HepG2 (cell line): ENCODE results near the gene B3GALNT1. TPM values are rescaled to one million over a fixed set of nuclear protein-coding genes. Genes with fewer than 3 reads are reported as not detected.

Source experiments
- CC2D1A ChIP-seq: sonication (generic); formaldehyde crosslinking; IDR thresholded peaks from 2 replicates; pipeline ENCODE4 v1.8.1; 2023; ENCODE audit warnings: mild to moderate bottlenecking, missing genetic modification reagents
- HCFC1 ChIP-seq: fragments of 150-350 bp; IDR thresholded peaks from 2 replicates; pipeline ENCODE4 v1.6.1; 2014; ENCODE audit warnings: low read depth, low read length
- LCORL ChIP-seq, 2 experiments: fragments of 450-650 bp in 1 of 2; sonication (generic) in 1 of 2; formaldehyde crosslinking in 1 of 2; IDR thresholded peaks; 2 replicates each; pipeline versions ENCODE4 v1.5.0 to v1.6.1; 2017 to 2020; ENCODE audit warnings: antibody characterized with exemption in 1 of 2, missing genetic modification reagents in 1 of 2
- MIER2 ChIP-seq: IDR thresholded peaks from 2 replicates; pipeline ENCODE4 v1.6.1; 2016; ENCODE audit warnings: missing biosample characterization, missing genetic modification reagents
- NR2C2 ChIP-seq: sonication (generic); formaldehyde crosslinking; IDR thresholded peaks from 2 replicates; pipeline ENCODE4 v1.4.0; 2020; ENCODE audit warnings: missing genetic modification reagents, mild to moderate bottlenecking, moderate library complexity, borderline replicate concordance
- RAD51 ChIP-seq: fragments of 450-650 bp; IDR thresholded peaks from 2 replicates; pipeline ENCODE4 v1.6.1; 2016; ENCODE audit warnings: borderline replicate concordance
- RFX5 ChIP-seq: IDR thresholded peaks from 2 replicates; pipeline ENCODE4 v1.6.1; 2011; ENCODE audit warnings: low read depth, low read length, improper control_type of control experiment
- SP4 ChIP-seq: sonication (generic); formaldehyde crosslinking; IDR thresholded peaks from 2 replicates; pipeline ENCODE4 v1.8.1; 2023; ENCODE audit warnings: mild to moderate bottlenecking, missing genetic modification reagents
- TAF15 ChIP-seq: fragments of 200-400 bp; formaldehyde crosslinking; IDR thresholded peaks from one replicate; pipeline ENCODE4 v1.6.1; 2018; ENCODE audit warnings: mild to moderate bottlenecking, low read depth, low read length; ENCODE audit not compliant: poor library complexity, severe bottlenecking
- TMF1 ChIP-seq: sonication (generic); formaldehyde crosslinking; IDR thresholded peaks from 2 replicates; pipeline ENCODE4 v1.8.1; 2022; ENCODE audit warnings: low read depth, missing genetic modification reagents
- XBP1 ChIP-seq: sonication (generic); formaldehyde crosslinking; IDR thresholded peaks from 2 replicates; pipeline ENCODE4 v1.5.0; 2020; ENCODE audit warnings: missing genetic modification reagents
- ZFP36L2 ChIP-seq: sonication (generic); formaldehyde crosslinking; IDR thresholded peaks from 2 replicates; pipeline ENCODE4 v1.4.0; 2020; ENCODE audit warnings: missing genetic modification reagents
- ZMYM4 ChIP-seq: sonication (generic); formaldehyde crosslinking; IDR thresholded peaks from 2 replicates; pipeline ENCODE4 v1.8.1; 2023; ENCODE audit warnings: mild to moderate bottlenecking, missing genetic modification reagents
- ZNF10 ChIP-seq: sonication (generic); formaldehyde crosslinking; IDR thresholded peaks from 2 replicates; pipeline ENCODE4 v1.4.0; 2020; ENCODE audit warnings: mild to moderate bottlenecking, low read depth, missing genetic modification reagents, borderline replicate concordance
- ZNF496 ChIP-seq: sonication (generic); formaldehyde crosslinking; IDR thresholded peaks from 2 replicates; pipeline ENCODE4 v1.8.1; 2023; ENCODE audit warnings: mild to moderate bottlenecking, moderate library complexity, missing genetic modification reagents; ENCODE audit not compliant: insufficient replicate concordance
- ZNF569 ChIP-seq: sonication (generic); formaldehyde crosslinking; IDR thresholded peaks from 2 replicates; pipeline ENCODE4 v1.5.0; 2020; ENCODE audit warnings: mild to moderate bottlenecking, missing genetic modification reagents, moderate library complexity, borderline replicate concordance
- ZNF615 ChIP-seq: sonication (generic); formaldehyde crosslinking; IDR thresholded peaks from 2 replicates; pipeline ENCODE4 v1.5.0; 2020; ENCODE audit warnings: mild to moderate bottlenecking, missing genetic modification reagents, borderline replicate concordance
- ZSCAN29 ChIP-seq: sonication (generic); formaldehyde crosslinking; conservative IDR thresholded peaks from 2 replicates; pipeline ENCODE4 v1.4.0; 2020; ENCODE audit warnings: mild to moderate bottlenecking, missing genetic modification reagents
- polyA plus RNA-seq, 8 experiments: library from polyadenylated mRNA; depleted of rRNA in 3 of 8; stranded (reverse) in 7 of 8; unstranded in 1 of 8; fragments of >200 nt; fragmentation: Illumina TruSeq in 4 of 8; extraction: Trizol in 4 of 8; gene quantifications; 2 replicates each; pipeline versions ENCODE4 v1.2.1 to v1.2.3, GENCODE V29; 2011 to 2016; ENCODE audit warnings: low read depth in 4 of 8, missing spikeins in 1 of 8, mixed read lengths in 1 of 8; ENCODE audit not compliant: insufficient read depth in 1 of 8
- total RNA-seq, 5 experiments: library from RNA; depleted of rRNA; stranded (reverse); fragments of >200 nt; fragmentation: Illumina TruSeq; extraction: Trizol; gene quantifications; 2 replicates each; pipeline ENCODE4 v1.2.3, GENCODE V29; 2016; ENCODE audit warnings: low read depth in 1 of 5
- TF ChIP-seq, protein P1 (sequence below): IDR thresholded peaks from 2 replicates; pipeline ENCODE4 v1.4.0; 2020; ENCODE audit warnings: mild to moderate bottlenecking, missing genetic modification reagents
- TF ChIP-seq, protein P2 (sequence below): sonication (generic); formaldehyde crosslinking; IDR thresholded peaks from 2 replicates; pipeline ENCODE4 v1.5.0; 2020; ENCODE audit warnings: mild to moderate bottlenecking, missing genetic modification reagents

The B3GALNT1 gene
- total and polyA plus RNA-seq, 2 of the 13 experiments (the other 11 are each of a cell fraction or from before 2014, with no cell fraction given) = not detected

- TF ChIP-seq ZFP36L2 (CRISPR knock-in tag) (no peak), LCORL (IDR thresholded peaks at IDR 0.05) (no peak), LCORL (CRISPR knock-in tag; IDR thresholded peaks at IDR 0.05) (0 out of 2 replicates have a peak, but pooled peaks have one; percentile 26), ZNF569 (CRISPR knock-in tag) (no peak), ZMYM4 (CRISPR knock-in tag) (peak; percentile 69; the same call in 1 of the 2 replicates), RFX5 (no peak), NR2C2 (CRISPR knock-in tag) (peak; percentile 83; the same call in 1 of the 2 replicates), TMF1 (CRISPR knock-in tag) (no peak), RAD51 (no peak), HCFC1 (no peak), ZSCAN29 (no peak), ZNF496 (CRISPR knock-in tag) (no peak), XBP1 (CRISPR knock-in tag) (no peak), TAF15 (no peak), ZNF615 (no peak), SP4 (CRISPR knock-in tag) (no peak), MIER2 (peak; percentile 49; the same call in 1 of the 2 replicates), ZNF10 (CRISPR knock-in tag) (no peak), CC2D1A (CRISPR knock-in tag) (no peak)
- TF ChIP-seq, protein P1, sequence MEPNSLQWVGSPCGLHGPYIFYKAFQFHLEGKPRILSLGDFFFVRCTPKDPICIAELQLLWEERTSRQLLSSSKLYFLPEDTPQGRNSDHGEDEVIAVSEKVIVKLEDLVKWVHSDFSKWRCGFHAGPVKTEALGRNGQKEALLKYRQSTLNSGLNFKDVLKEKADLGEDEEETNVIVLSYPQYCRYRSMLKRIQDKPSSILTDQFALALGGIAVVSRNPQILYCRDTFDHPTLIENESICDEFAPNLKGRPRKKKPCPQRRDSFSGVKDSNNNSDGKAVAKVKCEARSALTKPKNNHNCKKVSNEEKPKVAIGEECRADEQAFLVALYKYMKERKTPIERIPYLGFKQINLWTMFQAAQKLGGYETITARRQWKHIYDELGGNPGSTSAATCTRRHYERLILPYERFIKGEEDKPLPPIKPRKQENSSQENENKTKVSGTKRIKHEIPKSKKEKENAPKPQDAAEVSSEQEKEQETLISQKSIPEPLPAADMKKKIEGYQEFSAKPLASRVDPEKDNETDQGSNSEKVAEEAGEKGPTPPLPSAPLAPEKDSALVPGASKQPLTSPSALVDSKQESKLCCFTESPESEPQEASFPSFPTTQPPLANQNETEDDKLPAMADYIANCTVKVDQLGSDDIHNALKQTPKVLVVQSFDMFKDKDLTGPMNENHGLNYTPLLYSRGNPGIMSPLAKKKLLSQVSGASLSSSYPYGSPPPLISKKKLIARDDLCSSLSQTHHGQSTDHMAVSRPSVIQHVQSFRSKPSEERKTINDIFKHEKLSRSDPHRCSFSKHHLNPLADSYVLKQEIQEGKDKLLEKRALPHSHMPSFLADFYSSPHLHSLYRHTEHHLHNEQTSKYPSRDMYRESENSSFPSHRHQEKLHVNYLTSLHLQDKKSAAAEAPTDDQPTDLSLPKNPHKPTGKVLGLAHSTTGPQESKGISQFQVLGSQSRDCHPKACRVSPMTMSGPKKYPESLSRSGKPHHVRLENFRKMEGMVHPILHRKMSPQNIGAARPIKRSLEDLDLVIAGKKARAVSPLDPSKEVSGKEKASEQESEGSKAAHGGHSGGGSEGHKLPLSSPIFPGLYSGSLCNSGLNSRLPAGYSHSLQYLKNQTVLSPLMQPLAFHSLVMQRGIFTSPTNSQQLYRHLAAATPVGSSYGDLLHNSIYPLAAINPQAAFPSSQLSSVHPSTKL (CRISPR knock-in tag) = peak; percentile 56
- TF ChIP-seq, protein P2, sequence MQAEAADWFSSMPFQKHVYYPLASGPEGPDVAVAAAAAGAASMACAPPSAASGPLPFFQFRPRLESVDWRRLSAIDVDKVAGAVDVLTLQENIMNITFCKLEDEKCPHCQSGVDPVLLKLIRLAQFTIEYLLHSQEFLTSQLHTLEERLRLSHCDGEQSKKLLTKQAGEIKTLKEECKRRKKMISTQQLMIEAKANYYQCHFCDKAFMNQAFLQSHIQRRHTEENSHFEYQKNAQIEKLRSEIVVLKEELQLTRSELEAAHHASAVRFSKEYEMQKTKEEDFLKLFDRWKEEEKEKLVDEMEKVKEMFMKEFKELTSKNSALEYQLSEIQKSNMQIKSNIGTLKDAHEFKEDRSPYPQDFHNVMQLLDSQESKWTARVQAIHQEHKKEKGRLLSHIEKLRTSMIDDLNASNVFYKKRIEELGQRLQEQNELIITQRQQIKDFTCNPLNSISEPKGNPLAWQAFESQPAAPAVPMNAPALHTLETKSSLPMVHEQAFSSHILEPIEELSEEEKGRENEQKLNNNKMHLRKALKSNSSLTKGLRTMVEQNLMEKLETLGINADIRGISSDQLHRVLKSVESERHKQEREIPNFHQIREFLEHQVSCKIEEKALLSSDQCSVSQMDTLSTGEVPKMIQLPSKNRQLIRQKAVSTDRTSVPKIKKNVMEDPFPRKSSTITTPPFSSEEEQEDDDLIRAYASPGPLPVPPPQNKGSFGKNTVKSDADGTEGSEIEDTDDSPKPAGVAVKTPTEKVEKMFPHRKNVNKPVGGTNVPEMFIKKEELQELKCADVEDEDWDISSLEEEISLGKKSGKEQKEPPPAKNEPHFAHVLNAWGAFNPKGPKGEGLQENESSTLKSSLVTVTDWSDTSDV (CRISPR knock-in tag) = no peak
Measured at GRCh38 chr3:161042023-161042501, 63.1 kb downstream of the B3GALNT1 start (continued).
